IMR-90 (cell line): ENCODE measurements around the gene SPATA31C1. TPM values are rescaled to one million over a fixed set of nuclear protein-coding genes. Genes with fewer than 3 reads are reported as not detected.
A peak's percentile ranks its signal among the peaks of the same experiment; 100 is the strongest.

Experiments
- ATAC-seq: fragments of 200-7000 bp; cut with Tn5 transposase; 2 replicates; pipeline ENCODE4 v1.9.1; 2020; ENCODE audit warnings: low read depth, mild to moderate bottlenecking, moderate library complexity
- BruUV-seq: library from RNA; stranded (reverse); fragments of 400-500 nt; replicated peaks from 2 replicates; lab custom pipeline; 2021; lab: Mats Ljungman, UMichigan
- CTCF ChIA-PET: fragments of 300-600 bp; formaldehyde crosslinking; extraction: SDS; loops from one replicate; lab custom pipeline; 2021; ENCODE audit warnings: antibody characterized with exemption; lab: Yijun Ruan, JAX
- POLR2A ChIA-PET: fragments of 300-600 bp; sonication (Branson Sonifier 250); formaldehyde crosslinking; loops from one replicate; lab custom pipeline; 2022; ENCODE audit warnings: antibody characterized with exemption; ENCODE audit not compliant: unreplicated experiment; lab: Charles Lee
- DNase-seq: peaks from one replicate; pipeline ENCODE4 v3.0.0; 2013
- H2AFZ ChIP-seq: replicated peaks from 2 replicates; pipeline ENCODE3; 2013; ENCODE audit warnings: low read length, mild to moderate bottlenecking; ENCODE audit not compliant: poor library complexity
- H2AK5ac ChIP-seq: 2 replicates; pipeline ENCODE4 v1.6.1; 2013; ENCODE audit warnings: low read depth, low read length, inconsistent platforms
- H2AK9ac ChIP-seq: replicated peaks from 2 replicates; pipeline ENCODE3; 2013; ENCODE audit warnings: mild to moderate bottlenecking, low read depth, low read length, moderate library complexity; ENCODE audit not compliant: poor library complexity
- H2BK120ac ChIP-seq: 2 replicates; pipeline ENCODE4 v1.6.1; 2013; ENCODE audit warnings: low read depth, low read length, inconsistent platforms
- H2BK15ac ChIP-seq: 3 replicates; pipeline ENCODE4 v1.6.1; 2013; ENCODE audit warnings: low read depth, low read length, inconsistent platforms
- H2BK20ac ChIP-seq: 2 replicates; pipeline ENCODE4 v1.6.1; 2013; ENCODE audit warnings: low read depth, mild to moderate bottlenecking, inconsistent platforms, low read length, moderate library complexity
- H2BK5ac ChIP-seq: 2 replicates; pipeline ENCODE4 v1.6.1; 2013; ENCODE audit warnings: mild to moderate bottlenecking, low read depth, low read length, inconsistent platforms; ENCODE audit not compliant: poor library complexity, severe bottlenecking
- H3K14ac ChIP-seq: replicated peaks from 2 replicates; pipeline ENCODE4 v1.6.1; 2013; ENCODE audit warnings: low read depth, low read length, inconsistent platforms
- H3K18ac ChIP-seq: 2 replicates; pipeline ENCODE4 v1.6.1; 2013; ENCODE audit warnings: low read depth, low read length, control low read depth
- H3K23ac ChIP-seq: 2 replicates; pipeline ENCODE4 v1.6.1; 2013; ENCODE audit warnings: low read depth, low read length, inconsistent platforms
- H3K27ac ChIP-seq: 2 replicates; pipeline ENCODE4 v1.5.1; 2013; ENCODE audit warnings: mild to moderate bottlenecking, control low read depth, low read length; ENCODE audit not compliant: insufficient read depth
- H3K27me3 ChIP-seq: 2 replicates; pipeline ENCODE4 v1.6.1; 2013; ENCODE audit warnings: low read length; ENCODE audit not compliant: control insufficient read depth, insufficient read depth
- H3K36me3 ChIP-seq: 2 replicates; pipeline ENCODE4 v1.6.1; 2013; ENCODE audit warnings: low read length, mixed read lengths; ENCODE audit not compliant: control insufficient read depth, insufficient read depth
- H3K4ac ChIP-seq: 2 replicates; pipeline ENCODE4 v1.6.1; 2013; ENCODE audit warnings: low read depth, low read length, inconsistent platforms
- H3K4me1 ChIP-seq: 2 replicates; pipeline ENCODE4 v1.6.1; 2013; ENCODE audit warnings: low read length, mixed read lengths; ENCODE audit not compliant: control insufficient read depth, insufficient read depth
- H3K4me2 ChIP-seq: 2 replicates; pipeline ENCODE4 v1.6.1; 2013; ENCODE audit warnings: low read depth, mild to moderate bottlenecking, control low read depth, low read length, moderate library complexity
- H3K4me3 ChIP-seq: 2 replicates; pipeline ENCODE4 v1.5.1; 2013; ENCODE audit warnings: low read depth, mild to moderate bottlenecking, control low read depth, low read length, moderate library complexity; ENCODE audit not compliant: insufficient read depth
- H3K56ac ChIP-seq: 2 replicates; pipeline ENCODE4 v1.6.1; 2013; ENCODE audit warnings: low read length, inconsistent platforms; ENCODE audit not compliant: insufficient read depth; ENCODE audit errors: extremely low read depth
- H3K79me1 ChIP-seq, 2 experiments: 2 replicates each; pipeline ENCODE4 v1.6.1; 2013; ENCODE audit warnings: low read length in 2 of 2, inconsistent platforms in 1 of 2, low read depth in 1 of 2
- H3K9ac ChIP-seq: 2 replicates; pipeline ENCODE4 v1.6.1; 2013; ENCODE audit warnings: low read depth, low read length, control low read depth
- H3K9me1 ChIP-seq: 2 replicates; pipeline ENCODE4 v1.6.1; 2013; ENCODE audit warnings: low read length, inconsistent platforms; ENCODE audit not compliant: insufficient read depth
- H3K9me3 ChIP-seq: 2 replicates; pipeline ENCODE4 v1.6.1; 2013; ENCODE audit warnings: low read length; ENCODE audit not compliant: control insufficient read depth, insufficient read depth
- H4K20me1 ChIP-seq: 2 replicates; pipeline ENCODE4 v1.6.1; 2013; ENCODE audit warnings: low read length, inconsistent platforms; ENCODE audit not compliant: insufficient read depth
- H4K5ac ChIP-seq: 2 replicates; pipeline ENCODE4 v1.6.1; 2013; ENCODE audit warnings: mild to moderate bottlenecking, low read depth, low read length, control low read depth
- H4K8ac ChIP-seq, 2 experiments: 2 replicates each; pipeline ENCODE4 v1.6.1; 2013; ENCODE audit warnings: low read depth in 2 of 2, low read length in 2 of 2, control low read depth in 1 of 2, inconsistent platforms in 1 of 2
- H4K91ac ChIP-seq: 2 replicates; pipeline ENCODE4 v1.6.1; 2013; ENCODE audit warnings: low read depth, low read length, inconsistent platforms; ENCODE audit not compliant: insufficient read depth
- BHLHE40 ChIP-seq: fragments of 150-350 bp; IDR thresholded peaks from 2 replicates; pipeline ENCODE4 v1.6.1; 2016; ENCODE audit warnings: mild to moderate bottlenecking, low read depth, low read length
- CEBPB ChIP-seq: IDR thresholded peaks from 2 replicates; pipeline ENCODE4 v1.6.1; 2012; ENCODE audit warnings: low read depth, low read length, improper control_type of control experiment
- CHD1 ChIP-seq: IDR thresholded peaks from 2 replicates; pipeline ENCODE4 v1.6.1; 2012; ENCODE audit warnings: low read depth, low read length, improper control_type of control experiment
- CTCF ChIP-seq: conservative IDR thresholded peaks from 2 replicates; pipeline ENCODE4 v1.5.1; 2012; ENCODE audit warnings: mild to moderate bottlenecking, low read depth, low read length, improper control_type of control experiment
- ELK1 ChIP-seq: fragments of 150-350 bp; IDR thresholded peaks from 2 replicates; pipeline ENCODE4 v1.6.1; 2016; ENCODE audit warnings: low read depth, mild to moderate bottlenecking, low read length, moderate library complexity, borderline replicate concordance
- FOS ChIP-seq: fragments of 150-350 bp; IDR thresholded peaks from 2 replicates; pipeline ENCODE4 v1.6.1; 2016; ENCODE audit warnings: low read depth, low read length
- MAFK ChIP-seq: IDR thresholded peaks from 2 replicates; pipeline ENCODE4 v1.6.1; 2012; ENCODE audit warnings: low read depth, low read length, improper control_type of control experiment
- MAZ ChIP-seq: IDR thresholded peaks from 2 replicates; pipeline ENCODE4 v1.6.1; 2012; ENCODE audit warnings: low read depth, mild to moderate bottlenecking, low read length, improper control_type of control experiment, moderate library complexity, borderline replicate concordance
- MXI1 ChIP-seq: IDR thresholded peaks from 2 replicates; pipeline ENCODE4 v1.6.1; 2012; ENCODE audit warnings: low read depth, mild to moderate bottlenecking, low read length, moderate library complexity, borderline replicate concordance
- NFE2L2 ChIP-seq: fragments of 150-350 bp; IDR thresholded peaks from 2 replicates; pipeline ENCODE4 v1.6.1; 2016; ENCODE audit warnings: low read depth, mild to moderate bottlenecking, low read length
- POLR2A ChIP-seq: IDR thresholded peaks from 2 replicates; pipeline ENCODE4 v1.6.1; 2012; ENCODE audit warnings: mild to moderate bottlenecking, low read depth, low read length
- RAD21 ChIP-seq: IDR thresholded peaks from 2 replicates; pipeline ENCODE4 v1.6.1; 2012; ENCODE audit warnings: low read length, improper control_type of control experiment
- RCOR1 ChIP-seq: IDR thresholded peaks from 2 replicates; pipeline ENCODE4 v1.6.1; 2012; ENCODE audit warnings: mild to moderate bottlenecking, low read length, improper control_type of control experiment; ENCODE audit not compliant: insufficient replicate concordance
- RFX5 ChIP-seq: IDR thresholded peaks from 2 replicates; pipeline ENCODE4 v1.8.0; 2012; ENCODE audit warnings: low read depth, mild to moderate bottlenecking, low read length, moderate library complexity
- SMC3 ChIP-seq: fragments of 150-350 bp; IDR thresholded peaks from 2 replicates; pipeline ENCODE4 v1.6.1; 2016; ENCODE audit warnings: low read depth, mild to moderate bottlenecking, antibody characterized with exemption, low read length, moderate library complexity
- WGBS, 2 experiments: methylation state at CpG; one replicate each; pipeline versions ENCODE4 v1.1.5 to v1.1.7; 2013; ENCODE audit warnings: missing lambda C conversion rate in 2 of 2; ENCODE audit not compliant: insufficient read length in 1 of 2; ENCODE audit errors: extremely low coverage in 2 of 2; 5-methylcytosine and 5-hydroxymethylcytosine counted together
- dilution Hi-C: fragments of 300-500 bp; cut with HindIII; formaldehyde crosslinking; loops from one replicate; pipeline ENCODE4 v1.14.3; 2018; ENCODE audit warnings: low sequenced_read_pairs; ENCODE audit not compliant: unreplicated experiment
- in situ Hi-C: fragments of 300-500 bp; cut with MboI; formaldehyde crosslinking; loops from 3 replicates; pipeline ENCODE4 v1.14.3; 2019; ENCODE audit warnings: low sequenced_read_pairs, inconsistent platforms, mixed read lengths
- intact Hi-C: fragments of 100-400 bp; cut with micrococcal nuclease; formaldehyde crosslinking; loops from 2 replicates; pipeline ENCODE4 v1.10.0; 2022
- polyA plus RNA-seq, 3 experiments: library from polyadenylated mRNA; depleted of rRNA; stranded (reverse); fragments of >200 nt; gene quantifications; 2 replicates each; pipeline ENCODE4 v1.2.3, GENCODE V29; 2012; ENCODE audit warnings: low replicate concordance in 1 of 3
- total RNA-seq: library from RNA; depleted of rRNA; stranded (reverse); fragments of >200 nt; gene quantifications from 2 replicates; pipeline ENCODE4 v1.2.3, GENCODE V29; 2012
- TF ChIP-seq, protein P1 (sequence below): fragments of 150-350 bp; IDR thresholded peaks from 2 replicates; pipeline ENCODE4 v1.6.1; 2017; ENCODE audit warnings: mild to moderate bottlenecking, antibody characterized with exemption, low read length, low read depth

SPATA31C1 gene
- total and polyA plus RNA-seq, 2 of the 4 experiments (the other 2 are of a cell fraction), result not detected

DNA sequence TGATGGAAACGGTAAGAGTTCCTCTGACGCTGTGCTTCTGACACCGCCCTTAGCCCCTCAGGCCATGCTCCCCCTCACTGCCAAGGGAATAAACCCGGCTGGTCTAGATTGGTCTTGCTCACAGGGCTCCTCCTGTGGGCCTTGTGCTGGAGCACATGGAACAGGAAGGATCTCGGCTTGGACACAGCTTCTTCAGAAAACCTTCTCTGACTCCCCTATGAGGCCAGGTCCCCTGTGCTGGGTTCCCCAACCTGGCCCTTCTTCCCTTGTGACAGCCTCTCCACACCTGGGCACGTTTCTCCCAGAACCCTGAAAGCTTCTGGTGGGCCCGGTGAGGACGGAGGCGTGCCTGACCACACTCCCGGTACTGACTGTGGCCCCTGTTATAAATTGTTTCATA is 26.9 kb upstream of the SPATA31C1 start:
- Histone ChIP-seq H2AK9ac (peak overlapping the region; percentile 26), H2AFZ (no peak overlapping the region), H3K9me3 (no peaks in the 10 kb centered on the region), H3K56ac (no peak overlapping the region), H3K4ac (no peak overlapping the region), H3K4me3 (no peak overlapping the region), H3K18ac (no peak overlapping the region), H3K79me1 (no peaks in the 10 kb centered on the region), H3K4me2 (no peak overlapping the region), H2BK15ac (no peak overlapping the region), H4K5ac (no peak overlapping the region), H3K27ac (no peak overlapping the region), H2AK5ac (no peak overlapping the region), H3K9me1 (no peaks in the 10 kb centered on the region), H3K9ac (no peak overlapping the region), H3K4me1 (peaks cover 2% of the 10 kb centered on the region; the same call in 1 of the 2 replicates), H3K14ac (no peak overlapping the region), H2BK120ac (no peak overlapping the region), H3K23ac (no peak overlapping the region), H4K8ac (no peak overlapping the region), H3K27me3 (no peaks in the 10 kb centered on the region), H4K20me1 (no peaks in the 10 kb centered on the region), H4K91ac (no peak overlapping the region), H3K36me3 (no peaks in the 10 kb centered on the region), H2BK20ac (no peak overlapping the region), H2BK5ac (no peak overlapping the region)
- POLR2A ChIA-PET, result no interaction called here
- dilution Hi-C loops (no loop called here), intact Hi-C loops (no loop called here), in situ Hi-C loops (no loop called here)
- DNase-seq, result no peak
- TF ChIP-seq MXI1 (no peak), ELK1 (no peak), FOS (no peak), CTCF (no peak), RFX5 (no peak), POLR2A (no peak), CHD1 (no peak), BHLHE40 (no peak), MAZ (no peak), NFE2L2 (no peak), CEBPB (no peak), SMC3 (no peak), MAFK (no peak), RAD21 (no peak), RCOR1 (no peak)
- TF ChIP-seq, protein P1, sequence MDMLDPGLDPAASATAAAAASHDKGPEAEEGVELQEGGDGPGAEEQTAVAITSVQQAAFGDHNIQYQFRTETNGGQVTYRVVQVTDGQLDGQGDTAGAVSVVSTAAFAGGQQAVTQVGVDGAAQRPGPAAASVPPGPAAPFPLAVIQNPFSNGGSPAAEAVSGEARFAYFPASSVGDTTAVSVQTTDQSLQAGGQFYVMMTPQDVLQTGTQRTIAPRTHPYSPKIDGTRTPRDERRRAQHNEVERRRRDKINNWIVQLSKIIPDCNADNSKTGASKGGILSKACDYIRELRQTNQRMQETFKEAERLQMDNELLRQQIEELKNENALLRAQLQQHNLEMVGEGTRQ, result no peak
- no peak for ATAC-seq
- 67% methylated on average over 1 of the region's 10 CpGs; no CpG with 5 or more reads in 1 of the 2 experiments for WGBS, 2 experiments
- CTCF ChIA-PET, result no interaction called here
- BruUV-seq, result no TSS peak
